ENCODE data around the gene RGPD4.
"Not testable (repeated sequence)": the region's sequence is repeated elsewhere in the genome, so short reads cannot be mapped to it uniquely, and the experiment has no call there.

DNA sequence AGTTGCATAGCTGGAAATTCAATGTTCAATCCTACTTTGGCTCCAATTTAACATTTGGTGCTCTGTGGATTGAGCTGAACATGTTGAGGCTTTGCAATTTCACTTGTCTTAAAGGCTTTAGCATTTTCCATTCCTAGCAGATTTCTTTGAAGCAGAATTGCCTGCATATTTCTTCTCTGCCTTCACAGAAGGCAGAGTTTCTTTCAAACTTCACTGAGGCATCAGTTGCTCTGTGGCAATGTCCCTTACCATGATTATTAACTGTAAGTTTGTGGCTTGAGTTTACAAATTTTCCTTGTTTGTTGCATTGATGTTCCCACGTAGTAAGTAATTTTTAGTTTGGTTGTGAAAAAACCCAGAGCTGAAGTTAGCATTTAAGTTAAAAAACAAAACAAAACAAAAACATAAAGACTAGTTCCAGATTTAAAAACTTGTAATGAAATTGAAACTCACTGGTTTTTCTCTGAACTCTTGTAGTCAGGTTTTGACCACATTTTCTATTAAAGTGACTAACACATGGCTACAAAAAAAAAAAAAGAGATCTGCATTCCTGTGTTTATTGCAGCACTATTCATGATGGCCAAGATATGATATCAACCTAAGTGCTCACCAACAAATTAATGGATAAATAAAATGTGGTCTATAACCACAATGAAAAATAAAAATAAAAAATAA, 90.1 kb downstream of the RGPD4 start:
- not testable (repeated sequence) for TF ChIP-seq CTCF, POLR2A (IDR thresholded peaks at IDR 0.05)

Measured in gastroesophageal sphincter (tissue), 3 donors.